ENCODE results near the gene PPA2. TPM values are rescaled to one million over a fixed set of nuclear protein-coding genes. Genes with fewer than 3 reads are reported as not detected.

PPA2 gene
- total RNA-seq, 1 experiment from 2014 or later = 180 TPM

GRCh38 chr4:105329081-105329480 is 144.8 kb downstream of the PPA2 start:
- no peak for DNase-seq (ENCODE audit: extremely low read depth, low read depth)

- DNase-seq (ENCODE audit: extremely low read depth, low read depth) = no peak
Observed at GRCh38 chr4:105327956-105328355, 145.9 kb downstream of the PPA2 start.

- DNase-seq (ENCODE audit: extremely low read depth, low read depth) = no peak
Observed at GRCh38 chr4:105327222-105327621, 146.6 kb downstream of the PPA2 start.

Small RNAs within 50 kb of the gene (small RNA-seq; reads per million reads assigned to genes)
- 0 to 0.06 reads per million in 2 experiments for gene RNU6-553P

Other genes with a start within 250 kb of the PPA2 start
- 0.02 TPM in 1 of 2 replicates, not detected in the other for gene ARHGEF38, start 78.6 kb upstream of the PPA2 start, total RNA-seq (2014; rRNA removed; shearing (Covaris generic))
- gene INTS12, start 234.6 kb upstream of the PPA2 start, total RNA-seq (2014; rRNA removed; shearing (Covaris generic)) = 18.7 and 18.9 TPM in 2 replicates
- 15.4 and 15.7 TPM in 2 replicates for gene GSTCD, start 234.7 kb upstream of the PPA2 start, total RNA-seq (2014; rRNA removed; shearing (Covaris generic))